HG03175 (cell line): ENCODE data around the gene CNOT6L.
"Not testable (repeated sequence)": the region's sequence is repeated elsewhere in the genome, so short reads cannot be mapped to it uniquely, and the experiment has no call there.

Experiments
- ATAC-seq: cut with Tn5 transposase; IDR thresholded peaks from one replicate; pipeline ENCODE4 v1.9.1; 2021; ENCODE audit warnings: mild to moderate bottlenecking, moderate library complexity; ENCODE audit not compliant: unreplicated experiment

CNOT6L gene

DNA sequence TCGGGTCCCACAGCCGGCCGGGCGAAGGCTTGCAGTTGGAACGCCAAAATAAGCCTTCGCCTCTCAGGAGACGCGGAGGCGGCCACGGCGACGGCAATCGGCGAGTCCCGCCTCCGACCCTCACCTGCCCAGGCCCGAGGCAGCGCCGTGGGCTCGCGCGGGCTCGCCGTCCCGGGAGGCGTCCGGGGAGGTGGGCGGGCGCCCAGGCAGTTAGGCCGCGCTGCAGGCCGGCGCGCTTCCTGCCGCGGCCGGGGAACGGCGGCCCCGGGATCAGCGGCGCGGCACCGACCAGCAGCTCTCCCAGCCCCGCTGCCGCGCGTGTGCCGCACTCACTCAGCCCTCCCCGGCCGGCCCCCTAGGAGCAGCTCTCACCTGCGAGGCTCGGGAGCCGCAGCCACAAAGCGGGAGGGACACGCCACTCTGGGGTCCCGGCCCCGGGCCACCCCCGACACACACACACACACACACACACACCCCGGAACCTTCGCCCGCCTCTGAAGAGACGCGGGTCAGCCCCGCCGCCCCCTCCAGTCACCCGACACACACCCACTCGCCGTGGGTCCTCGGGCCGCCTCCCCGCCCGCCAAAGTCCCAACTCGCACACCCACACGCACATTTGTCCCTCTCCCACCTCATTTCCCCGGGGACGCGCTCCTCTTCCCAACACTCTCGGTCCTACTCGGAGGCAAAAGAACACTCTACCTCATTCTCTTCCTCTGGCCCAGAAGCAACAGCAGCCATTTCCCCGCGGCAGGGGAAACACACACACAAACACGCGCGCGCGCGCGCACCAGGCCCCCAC is at the start of gene CNOT6L:
Gene CNOT6L, minus strand, starts transcription at position 767 of the 802 bp plus-strand sequence. Its CDS starts 60 bp downstream, at position 707.
- ATAC-seq, result peak; percentile 22

GRCh38 chr4:77865259-77865658 is 46.1 kb upstream of the CNOT6L start:
- ATAC-seq, result no peak

GRCh38 chr4:77863341-77863740 is 44.2 kb upstream of the CNOT6L start:
- not testable (repeated sequence) for ATAC-seq

DNA sequence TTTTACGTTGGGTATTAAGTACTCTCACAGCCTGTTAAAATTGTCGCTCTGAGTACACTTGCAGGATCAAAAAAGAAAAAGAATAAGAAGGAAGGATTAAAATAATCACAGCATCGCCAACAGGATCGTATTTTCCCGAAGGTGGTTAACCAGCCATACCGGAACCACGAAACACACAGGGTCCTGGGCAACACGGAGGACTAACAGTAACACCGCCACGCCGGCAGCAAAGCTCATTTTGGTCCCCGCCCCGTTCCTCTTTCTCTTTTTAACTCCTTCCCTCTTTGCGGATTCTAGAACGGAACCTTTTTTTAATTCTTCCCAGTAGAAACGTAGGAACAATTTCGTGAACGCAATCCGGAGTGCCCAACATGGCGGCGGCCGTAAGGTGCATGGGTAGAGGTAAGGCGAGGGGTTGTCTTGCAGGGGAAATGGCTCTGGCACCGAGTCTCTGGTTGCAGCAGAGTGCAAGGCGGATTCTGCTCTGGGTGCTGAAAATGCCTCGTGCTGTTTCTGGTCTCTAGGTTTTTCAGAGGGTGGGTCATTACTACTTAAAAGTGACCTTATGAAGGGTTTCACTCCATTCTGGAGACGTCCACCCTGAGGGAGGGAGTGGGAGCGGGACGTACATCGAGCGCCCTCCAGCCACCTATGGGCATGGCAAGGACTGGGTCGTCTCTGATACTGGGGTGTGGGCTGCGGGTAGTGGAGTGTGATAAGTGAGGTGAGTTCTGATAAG is 43.5 kb upstream of the CNOT6L start, which contains the start of gene MRPL1:
Gene MRPL1, plus strand, starts transcription at position 353 of the 739 bp plus-strand sequence. Its CDS starts 19 bp downstream, at position 372.
- peak; percentile 81 for ATAC-seq

GRCh38 chr4:77861495-77861894 is 42.3 kb upstream of the CNOT6L start:
- peak; percentile 16 for ATAC-seq

DNA sequence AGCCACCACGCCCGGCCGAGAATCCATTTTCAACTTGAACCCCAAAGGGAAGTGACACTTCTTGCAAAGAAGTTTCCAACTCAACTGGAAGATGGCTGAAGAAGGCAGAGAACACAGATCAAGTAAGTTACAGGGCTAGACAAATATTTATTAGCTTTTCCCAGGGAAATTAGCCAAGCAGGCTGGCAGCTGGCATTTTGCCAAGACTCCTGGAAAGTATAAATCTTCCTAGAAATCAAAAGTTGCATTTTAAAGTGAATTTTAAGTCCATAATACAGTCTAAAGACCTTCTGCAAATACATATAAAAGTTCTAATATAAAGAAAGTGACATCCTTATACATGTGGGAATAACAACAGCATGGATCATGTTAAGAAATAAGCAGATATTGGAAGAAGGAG is 40.1 kb upstream of the CNOT6L start:
- ATAC-seq, result no peak

GRCh38 chr4:77856152-77856551 is 37.0 kb upstream of the CNOT6L start:
- ATAC-seq, result no peak

- no peak for ATAC-seq
Measured at GRCh38 chr4:77854431-77855111, 35.4 kb upstream of the CNOT6L start.

GRCh38 chr4:77852892-77853495 is 33.8 kb upstream of the CNOT6L start:
- peak; percentile 92 for ATAC-seq

DNA sequence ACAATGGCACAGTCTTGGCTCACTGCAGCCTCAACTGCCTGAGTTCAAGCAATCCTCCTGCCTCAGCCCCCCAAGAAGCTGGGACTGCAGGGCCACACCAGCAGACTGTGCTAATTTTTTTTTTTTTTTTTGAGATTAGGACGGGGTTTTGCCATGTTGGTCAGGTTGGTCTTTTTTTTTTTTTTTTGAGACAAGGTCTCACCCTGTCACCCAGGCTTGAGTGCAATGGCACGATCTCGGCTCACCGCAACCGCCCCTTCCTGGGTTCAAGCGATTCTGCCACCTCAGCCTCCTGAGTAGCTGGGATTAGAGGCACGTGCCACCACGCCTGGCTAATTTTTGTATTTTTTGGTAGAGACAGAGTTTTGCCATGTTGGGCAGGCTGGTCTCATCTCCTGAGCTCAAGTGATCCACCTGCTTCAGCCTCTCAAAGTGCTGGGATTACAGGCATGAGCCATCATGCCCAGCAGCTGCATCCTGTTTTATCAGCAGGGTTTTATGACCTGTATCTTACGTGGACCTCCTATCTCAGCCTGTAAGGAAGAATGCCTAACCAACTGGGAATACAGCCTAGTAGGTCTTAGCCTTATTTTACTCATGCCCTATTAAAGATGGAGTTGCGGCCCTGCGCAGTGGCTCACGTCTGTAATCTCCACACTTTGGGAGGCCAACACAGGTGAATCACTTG is 30.3 kb upstream of the CNOT6L start:
- no peak for ATAC-seq

DNA sequence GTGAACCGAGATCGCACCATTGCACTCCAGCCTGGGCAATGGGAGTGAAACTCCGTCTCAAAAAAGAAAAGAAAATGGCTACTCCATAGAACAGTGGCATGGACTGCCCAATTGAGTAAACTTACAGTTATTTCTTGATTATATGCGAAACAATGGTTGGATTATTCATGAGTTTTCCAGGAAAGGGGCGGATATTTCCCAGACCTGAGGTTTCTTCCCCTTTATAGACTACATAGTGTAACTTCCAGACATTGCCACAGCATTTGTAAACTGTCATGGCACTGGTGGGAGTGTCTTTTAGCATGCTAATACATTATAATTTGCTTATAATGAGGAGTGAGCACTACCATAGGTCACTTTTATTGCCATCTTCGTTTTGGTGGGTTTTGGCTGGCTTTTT is 29.3 kb upstream of the CNOT6L start:
- ATAC-seq, result no peak

DNA sequence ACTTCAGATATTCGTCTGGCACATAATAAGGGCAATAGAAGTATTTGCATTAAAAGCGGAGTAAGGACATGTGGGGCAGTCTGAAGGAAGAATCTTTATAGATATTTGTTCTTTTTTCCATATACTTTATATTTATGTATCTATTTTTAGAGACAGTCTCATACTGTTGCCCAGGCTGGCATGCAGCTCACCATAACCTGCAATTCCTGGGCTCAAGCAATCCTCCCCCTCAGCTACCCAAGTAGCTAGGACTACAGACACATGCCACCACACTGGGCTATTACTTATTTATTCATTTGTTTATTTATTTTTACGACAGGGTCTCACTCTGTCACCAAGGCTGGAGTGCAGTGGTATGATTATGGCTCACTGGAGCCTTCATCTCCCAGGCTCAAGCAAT is 26.8 kb upstream of the CNOT6L start:
- ATAC-seq, result no peak

- no peak for ATAC-seq
Measured at GRCh38 chr4:77845400-77845799, 26.2 kb upstream of the CNOT6L start.

DNA sequence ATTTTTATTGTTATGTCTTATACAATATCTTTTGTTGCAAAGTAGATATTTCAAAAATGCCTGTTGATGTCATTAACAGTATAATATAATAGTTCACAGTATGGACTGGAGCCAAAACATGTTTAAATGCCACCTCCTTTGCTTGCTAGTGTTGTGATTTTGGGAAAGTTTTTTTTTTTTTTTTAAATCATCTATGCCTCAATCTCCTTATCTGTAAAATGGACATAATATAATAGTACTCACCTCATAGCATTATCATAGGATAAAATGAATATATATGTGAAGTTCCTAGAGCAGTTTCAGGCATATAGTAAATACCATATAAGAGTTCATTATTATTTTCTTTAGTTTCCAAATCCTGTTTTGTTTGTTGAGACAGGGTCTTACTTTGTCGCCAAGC is 25.2 kb upstream of the CNOT6L start:
- no peak for ATAC-seq

DNA sequence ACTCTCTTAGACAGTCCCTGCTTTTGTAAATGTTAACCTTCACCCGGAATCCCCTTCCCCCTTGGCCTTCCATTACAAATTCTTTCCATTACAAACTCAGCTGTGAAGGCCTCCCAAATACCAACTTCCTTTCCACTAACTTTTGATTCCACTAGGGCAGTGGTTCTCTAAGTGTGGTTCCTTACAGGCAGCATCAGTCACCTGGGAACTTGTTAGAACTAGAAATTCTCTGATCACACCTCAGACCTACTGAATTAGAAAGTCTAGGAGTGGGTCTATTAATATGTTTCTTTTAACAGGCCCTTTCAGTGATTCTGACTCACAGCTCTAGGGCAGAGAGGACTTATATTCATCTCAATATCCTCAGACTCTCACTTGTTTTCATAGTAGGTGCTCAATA is 24.5 kb upstream of the CNOT6L start:
- no peak for ATAC-seq

GRCh38 chr4:77834403-77834802 is 15.2 kb upstream of the CNOT6L start:
- ATAC-seq, result no peak

GRCh38 chr4:77833126-77833724 is 14.1 kb upstream of the CNOT6L start:
- no peak for ATAC-seq

- ATAC-seq, result peak; percentile 70
Measured at GRCh38 chr4:77827343-77827742, 8.2 kb upstream of the CNOT6L start.

DNA sequence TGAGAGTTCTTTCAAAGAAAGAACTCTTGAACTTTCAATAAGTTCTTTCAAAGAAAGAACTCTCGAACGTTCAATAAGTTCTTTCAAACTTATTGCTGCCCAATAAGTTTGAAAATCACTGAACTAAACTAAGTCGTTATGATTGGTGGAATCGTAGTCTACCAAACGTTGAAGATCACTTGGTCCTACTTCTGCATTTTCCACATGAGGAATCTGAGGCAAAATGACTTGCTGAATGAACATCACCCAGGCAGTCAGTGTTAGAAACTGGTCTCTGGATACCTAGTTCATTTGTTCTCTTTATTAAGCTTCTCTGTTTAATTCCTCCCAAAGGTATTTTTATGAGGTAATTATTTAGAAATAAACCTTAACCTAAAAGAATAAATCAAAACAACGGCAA is 7.1 kb upstream of the CNOT6L start:
- ATAC-seq, result no peak

GRCh38 chr4:77821775-77822174 is 2.6 kb upstream of the CNOT6L start:
- ATAC-seq, result no peak
